H9 (cell line): ENCODE results near the gene SEZ6. TPM values are rescaled to one million over a fixed set of nuclear protein-coding genes. Genes with fewer than 3 reads are reported as not detected.

ENCODE experiments used
- DNase-seq: peaks from one replicate; pipeline ENCODE4 v3.0.0-alpha.2; 2017
- H2AFZ ChIP-seq: one replicate; pipeline ENCODE4 v1.6.1; 2013; ENCODE audit warnings: mild to moderate bottlenecking, low read length, control low read depth, moderate library complexity
- H2AK5ac ChIP-seq: 2 replicates; pipeline ENCODE4 v1.6.1; 2013; ENCODE audit warnings: low read length, control low read depth, mixed read lengths; ENCODE audit not compliant: insufficient read length
- H2BK120ac ChIP-seq: one replicate; pipeline ENCODE4 v1.6.1; 2013; ENCODE audit warnings: low read depth, mild to moderate bottlenecking, low read length, control low read depth, inconsistent platforms; ENCODE audit not compliant: poor library complexity, severe bottlenecking
- H2BK12ac ChIP-seq: 2 replicates; pipeline ENCODE4 v1.6.1; 2013; ENCODE audit warnings: low read length, control low read depth, mixed read lengths, low read depth; ENCODE audit not compliant: insufficient read length
- H2BK15ac ChIP-seq: 2 replicates; pipeline ENCODE4 v1.6.1; 2013; ENCODE audit warnings: low read depth, low read length, control low read depth
- H2BK20ac ChIP-seq: one replicate; pipeline ENCODE4 v1.6.1; 2013; ENCODE audit warnings: low read depth, mild to moderate bottlenecking, low read length, control low read depth, inconsistent platforms; ENCODE audit not compliant: poor library complexity, severe bottlenecking
- H2BK5ac ChIP-seq: 2 replicates; pipeline ENCODE4 v1.6.1; 2013; ENCODE audit warnings: low read length, control low read depth, mixed read lengths; ENCODE audit not compliant: insufficient read length
- H3K14ac ChIP-seq: 2 replicates; pipeline ENCODE4 v1.6.1; 2013; ENCODE audit warnings: low read length, control low read depth; ENCODE audit not compliant: insufficient read depth
- H3K18ac ChIP-seq: 2 replicates; pipeline ENCODE4 v1.6.1; 2013; ENCODE audit warnings: low read depth, mild to moderate bottlenecking, mixed read lengths, low read length, control low read depth; ENCODE audit not compliant: insufficient read length
- H3K23ac ChIP-seq: 2 replicates; pipeline ENCODE4 v1.6.1; 2013; ENCODE audit warnings: low read length, control low read depth, mixed read lengths, low read depth; ENCODE audit not compliant: insufficient read length
- H3K23me2 ChIP-seq: 2 replicates; pipeline ENCODE4 v1.6.1; 2013; ENCODE audit warnings: low read depth, mild to moderate bottlenecking, mixed read lengths, low read length, control low read depth; ENCODE audit not compliant: insufficient read length, poor library complexity, severe bottlenecking
- H3K27ac ChIP-seq: 2 replicates; pipeline ENCODE4 v1.5.1; 2013; ENCODE audit warnings: low read length, control low read depth, mixed read lengths, low read depth; ENCODE audit not compliant: insufficient read length
- H3K27me3 ChIP-seq: 2 replicates; pipeline ENCODE4 v1.6.1; 2013; ENCODE audit warnings: low read length, control low read depth, inconsistent platforms; ENCODE audit not compliant: insufficient read depth
- H3K4ac ChIP-seq: 2 replicates; pipeline ENCODE4 v1.6.1; 2013; ENCODE audit warnings: low read depth, mild to moderate bottlenecking, control low read depth, inconsistent platforms, low read length, moderate library complexity
- H3K4me1 ChIP-seq: 2 replicates; pipeline ENCODE4 v1.6.1; 2013; ENCODE audit warnings: low read length, control low read depth, inconsistent platforms; ENCODE audit not compliant: insufficient read depth
- H3K4me2 ChIP-seq: 2 replicates; pipeline ENCODE4 v1.6.1; 2013; ENCODE audit warnings: low read length, control low read depth, mixed read lengths; ENCODE audit not compliant: insufficient read length, insufficient read depth
- H3K56ac ChIP-seq: 2 replicates; pipeline ENCODE4 v1.6.1; 2013; ENCODE audit warnings: low read depth, mild to moderate bottlenecking, mixed read lengths, low read length, control low read depth; ENCODE audit not compliant: insufficient read length
- H3K79me1 ChIP-seq: 2 replicates; pipeline ENCODE4 v1.6.1; 2013; ENCODE audit warnings: low read depth, mild to moderate bottlenecking, moderate library complexity, low read length, control low read depth, inconsistent platforms; ENCODE audit not compliant: insufficient read depth, poor library complexity, severe bottlenecking
- H3K79me2 ChIP-seq: 2 replicates; pipeline ENCODE4 v1.6.1; 2013; ENCODE audit warnings: low read length, control low read depth, inconsistent platforms; ENCODE audit not compliant: insufficient read depth
- H3K9ac ChIP-seq: 2 replicates; pipeline ENCODE4 v1.6.1; 2013; ENCODE audit warnings: low read length, control low read depth, mixed read lengths; ENCODE audit not compliant: insufficient read length; ENCODE audit errors: extremely low read depth
- H3K9me3 ChIP-seq: one replicate; pipeline ENCODE4 v1.6.1; 2013; ENCODE audit warnings: low read depth, low read length, inconsistent platforms; ENCODE audit not compliant: control insufficient read depth
- H3T11ph ChIP-seq: one replicate; pipeline ENCODE4 v1.6.1; 2013; ENCODE audit warnings: mild to moderate bottlenecking, low read length, control low read depth, inconsistent platforms
- H4K20me1 ChIP-seq: one replicate; pipeline ENCODE4 v1.6.1; 2013; ENCODE audit not compliant: control insufficient read depth, insufficient read length, insufficient read depth
- H4K5ac ChIP-seq: 2 replicates; pipeline ENCODE4 v1.6.1; 2013; ENCODE audit warnings: low read depth, mild to moderate bottlenecking, mixed read lengths, low read length, control low read depth; ENCODE audit not compliant: insufficient read length
- H4K8ac ChIP-seq: replicated peaks from 2 replicates; pipeline ENCODE4 v1.6.1; 2013; ENCODE audit warnings: low read length, control low read depth, mixed read lengths, low read depth; ENCODE audit not compliant: insufficient read length
- H4K91ac ChIP-seq: 2 replicates; pipeline ENCODE4 v1.6.1; 2013; ENCODE audit warnings: low read depth, mild to moderate bottlenecking, moderate library complexity, mixed read lengths, low read length, control low read depth; ENCODE audit not compliant: insufficient read length
- H3K27ac Mint-ChIP-seq, 3 experiments: 2 replicates in 2 of 3; 3 replicates in 1 of 3; pipeline ENCODE4 v1.8.0; 2020 to 2021; ENCODE audit warnings: mixed read lengths in 3 of 3, mild to moderate bottlenecking in 1 of 3, moderate library complexity in 1 of 3
- H3K27me3 Mint-ChIP-seq: 2 replicates; pipeline ENCODE4 v1.8.0; 2021; ENCODE audit warnings: low read depth, mild to moderate bottlenecking, moderate library complexity, mixed read lengths
- H3K36me3 Mint-ChIP-seq, 3 experiments: 2 replicates in 2 of 3; 3 replicates in 1 of 3; pipeline ENCODE4 v1.8.0; 2020 to 2021; ENCODE audit warnings: low read depth in 3 of 3, mixed read lengths in 3 of 3; ENCODE audit not compliant: insufficient read depth in 1 of 3
- H3K4me1 Mint-ChIP-seq, 2 experiments: 2 replicates each; pipeline ENCODE4 v1.8.0; 2020; ENCODE audit warnings: mixed read lengths in 2 of 2
- H3K4me3 Mint-ChIP-seq, 2 experiments: 2 replicates in 1 of 2; 3 replicates in 1 of 2; pipeline ENCODE4 v1.8.0; 2020 to 2021; ENCODE audit warnings: mild to moderate bottlenecking in 2 of 2, mixed read lengths in 2 of 2, moderate library complexity in 1 of 2
- H3K9me3 Mint-ChIP-seq, 2 experiments: 2 replicates in 1 of 2; 3 replicates in 1 of 2; pipeline ENCODE4 v1.8.0; 2020; ENCODE audit warnings: mild to moderate bottlenecking in 2 of 2, mixed read lengths in 2 of 2, moderate library complexity in 1 of 2
- CTCF ChIP-seq: fragments of 200-600 bp; sonication (generic); conservative IDR thresholded peaks from 3 replicates; pipeline ENCODE4 v1.8.0; 2021; ENCODE audit warnings: antibody characterized with exemption, mild to moderate bottlenecking
- WGBS: extraction: QIAGEN DNeasy Blood & Tissue Kit; methylation state at CpG from one replicate; pipeline ENCODE4 v1.1.7; 2013; ENCODE audit warnings: missing lambda C conversion rate, low lambda C conversion rate, mixed read lengths; ENCODE audit not compliant: insufficient read length; ENCODE audit errors: extremely low coverage; 5-methylcytosine and 5-hydroxymethylcytosine counted together
- total RNA-seq: library from RNA; stranded (reverse); gene quantifications from 2 replicates; pipeline ENCODE4 v1.2.1, GENCODE V29; 2021

Gene SEZ6
- total RNA-seq, 1 experiment from 2014 or later: 1.8 TPM

GRCh38 chr17:28906706-28907438, 99.0 kb downstream of the SEZ6 start:
- H3K36me3 Mint-ChIP-seq: peaks cover 43 to 70% (median 51%) of the 10 kb centered on the region in 3 experiments
- H3K27me3 ChIP-seq: no peaks in the 10 kb centered on the region
- peak overlapping the region in 1 of 3 experiments; percentile 79; a peak in 3 of 7 replicates for H3K27ac Mint-ChIP-seq
- DNase-seq: no peak
- no peak overlapping the region for H2BK12ac ChIP-seq
- no CpG with 5 or more reads among the region's 7 CpGs for WGBS
- no peak overlapping the region for H2BK5ac ChIP-seq
- H2BK15ac ChIP-seq: no peak overlapping the region
- H3K79me2 ChIP-seq: no peaks in the 10 kb centered on the region
- H3T11ph ChIP-seq: no peak overlapping the region
- no peak overlapping the region for H2AK5ac ChIP-seq
- no peak for TF ChIP-seq CTCF
- peaks cover 5% of the 10 kb centered on the region; the same call in 1 of the 2 replicates for H3K4me1 ChIP-seq
- no peak overlapping the region for H3K14ac ChIP-seq
- no peak overlapping the region for H2BK120ac ChIP-seq
- no peak overlapping the region for H4K5ac ChIP-seq
- H3K9me3 Mint-ChIP-seq: peaks cover 0 to 3% of the 10 kb centered on the region in 2 experiments; a peak in 2 of 5 replicates
- H3K23ac ChIP-seq: no peak overlapping the region
- no peak overlapping the region for H3K4me2 ChIP-seq
- H3K56ac ChIP-seq: no peak overlapping the region
- H3K23me2 ChIP-seq: no peaks in the 10 kb centered on the region
- no peak overlapping the region for H3K18ac ChIP-seq
- H3K27me3 Mint-ChIP-seq: peaks cover 3% of the 10 kb centered on the region; the same call in 1 of the 2 replicates
- no peak overlapping the region; a peak in 1 of 5 replicates for H3K4me3 Mint-ChIP-seq
- H3K9me3 ChIP-seq: no peaks in the 10 kb centered on the region
- no peak overlapping the region for H2AFZ ChIP-seq
- H3K9ac ChIP-seq: no peak overlapping the region
- no peak overlapping the region for H3K27ac ChIP-seq
- H3K4ac ChIP-seq: no peak overlapping the region
- H4K91ac ChIP-seq: no peak overlapping the region
- peaks cover 29 to 50% of the 10 kb centered on the region in 2 experiments for H3K4me1 Mint-ChIP-seq
- H2BK20ac ChIP-seq: no peak overlapping the region
- no peak overlapping the region for H4K8ac ChIP-seq
- no peaks in the 10 kb centered on the region for H4K20me1 ChIP-seq
- no peaks in the 10 kb centered on the region for H3K79me1 ChIP-seq
